ENCODE data around the gene TMEM242.
A peak's percentile ranks its signal among the peaks of the same experiment; 100 is the strongest.

The TMEM242 gene

GRCh38 chr6:157245436-157245835 is 77.9 kb downstream of the TMEM242 start:
- DNase-seq, result no peak

- DNase-seq, result no peak
These were observed 78.5 kb downstream of the TMEM242 start for GRCh38 chr6:157244780-157245179.

GRCh38 chr6:157244175-157244574 is 79.1 kb downstream of the TMEM242 start:
- DNase-seq, result peak; percentile 12

GRCh38 chr6:157242791-157243190 is 80.5 kb downstream of the TMEM242 start:
- DNase-seq, result no peak

- DNase-seq, result no peak
These were observed 82.4 kb downstream of the TMEM242 start for GRCh38 chr6:157240960-157241311.

GRCh38 chr6:157240059-157240959 is 83.0 kb downstream of the TMEM242 start:
- peak; percentile 27 for DNase-seq

GRCh38 chr6:157239671-157240058 is 83.7 kb downstream of the TMEM242 start:
- DNase-seq, result no peak
